GM23248 (cell line): ENCODE data around the gene AJAP1. TPM values are rescaled to one million over a fixed set of nuclear protein-coding genes. Genes with fewer than 3 reads are reported as not detected.

Experiments used
- DNase-seq: peaks from one replicate; pipeline ENCODE4 v3.0.0-alpha.2; 2015
- H2AFZ ChIP-seq: fragments of 200-600 bp; sonication (generic); 2 replicates; pipeline ENCODE4 v1.6.1; 2016; ENCODE audit warnings: antibody characterized with exemption
- H3F3A ChIP-seq: fragments of 200-600 bp; sonication (generic); 2 replicates; pipeline ENCODE4 v1.6.1; 2016; ENCODE audit warnings: mild to moderate bottlenecking, antibody characterized with exemption, mixed run types; ENCODE audit not compliant: insufficient read depth
- H3K27ac ChIP-seq: fragments of 200-600 bp; sonication (generic); 2 replicates; pipeline ENCODE4 v1.5.1; 2016; ENCODE audit warnings: mild to moderate bottlenecking
- H3K27me3 ChIP-seq: fragments of 200-600 bp; sonication (generic); replicated peaks from 2 replicates; pipeline ENCODE4 v1.6.1; 2016; ENCODE audit warnings: mild to moderate bottlenecking; ENCODE audit not compliant: insufficient read depth
- H3K36me3 ChIP-seq: fragments of 200-600 bp; sonication (generic); 2 replicates; pipeline ENCODE4 v1.6.1; 2016; ENCODE audit warnings: low read depth, mild to moderate bottlenecking
- H3K4me1 ChIP-seq: fragments of 200-600 bp; sonication (generic); 2 replicates; pipeline ENCODE4 v1.6.1; 2016; ENCODE audit warnings: mild to moderate bottlenecking; ENCODE audit not compliant: insufficient read depth
- H3K4me2 ChIP-seq: fragments of 200-600 bp; sonication (generic); one replicate; pipeline ENCODE4 v1.6.1; 2016; ENCODE audit warnings: mild to moderate bottlenecking; ENCODE audit not compliant: unreplicated experiment
- H3K4me3 ChIP-seq: fragments of 200-600 bp; sonication (generic); 2 replicates; pipeline ENCODE4 v1.5.1; 2016; ENCODE audit warnings: mild to moderate bottlenecking
- H3K79me2 ChIP-seq: fragments of 200-600 bp; sonication (generic); 2 replicates; pipeline ENCODE4 v1.6.1; 2016; ENCODE audit warnings: mild to moderate bottlenecking; ENCODE audit not compliant: insufficient read depth
- H3K9ac ChIP-seq: fragments of 200-600 bp; sonication (generic); 2 replicates; pipeline ENCODE4 v1.6.1; 2016; ENCODE audit warnings: mild to moderate bottlenecking
- H3K9me2 ChIP-seq: fragments of 200-600 bp; sonication (generic); 2 replicates; pipeline ENCODE4 v1.6.1; 2016; ENCODE audit warnings: mixed run types, mild to moderate bottlenecking, moderate library complexity; ENCODE audit not compliant: insufficient read depth
- H3K9me3 ChIP-seq: fragments of 200-600 bp; sonication (generic); one replicate; pipeline ENCODE4 v1.6.1; 2017; ENCODE audit warnings: low read depth
- H4K20me1 ChIP-seq: fragments of 200-600 bp; sonication (generic); 2 replicates; pipeline ENCODE4 v1.6.0; 2016; ENCODE audit not compliant: insufficient read depth
- EZH2 ChIP-seq: fragments of 200-600 bp; sonication (generic); IDR thresholded peaks from 2 replicates; pipeline ENCODE4 v1.6.1; 2018; ENCODE audit warnings: antibody characterized with exemption, mild to moderate bottlenecking; ENCODE audit not compliant: insufficient read depth, poor library complexity, severe bottlenecking
- EZH2phosphoT487 ChIP-seq: fragments of 200-600 bp; sonication (generic); IDR thresholded peaks from 2 replicates; pipeline ENCODE4 v1.6.1; 2018; ENCODE audit warnings: antibody characterized with exemption, moderate library complexity, mild to moderate bottlenecking, low read depth; ENCODE audit not compliant: insufficient read depth
- WGBS, 2 experiments: methylation state at CpG; one replicate each; pipeline ENCODE4 v1.1.6; 2015 to 2017; ENCODE audit warnings: low lambda C conversion rate in 2 of 2, low coverage in 1 of 2; ENCODE audit errors: missing lambda C conversion rate in 2 of 2; 5-methylcytosine and 5-hydroxymethylcytosine counted together
- in situ Hi-C: fragments of 300-500 bp; cut with MboI; formaldehyde crosslinking; loops from 2 replicates; pipeline ENCODE4 v1.15.0; 2020
- polyA plus RNA-seq: library from polyadenylated mRNA; unstranded; fragments of >200 nt; fragmentation: Nextera tagmentation; extraction: Ambion mirVana; gene quantifications from 2 replicates; pipeline ENCODE4 v1.2.1, GENCODE V29; 2016
- total RNA-seq: library from RNA; depleted of rRNA; stranded (reverse); fragments of >200 nt; shearing (Covaris generic); gene quantifications from 2 replicates; pipeline ENCODE4 v1.2.3, GENCODE V29; 2014

Gene AJAP1
- total and polyA plus RNA-seq, 2 experiments from 2014 or later = 0.03 to 0.86 TPM

DNA sequence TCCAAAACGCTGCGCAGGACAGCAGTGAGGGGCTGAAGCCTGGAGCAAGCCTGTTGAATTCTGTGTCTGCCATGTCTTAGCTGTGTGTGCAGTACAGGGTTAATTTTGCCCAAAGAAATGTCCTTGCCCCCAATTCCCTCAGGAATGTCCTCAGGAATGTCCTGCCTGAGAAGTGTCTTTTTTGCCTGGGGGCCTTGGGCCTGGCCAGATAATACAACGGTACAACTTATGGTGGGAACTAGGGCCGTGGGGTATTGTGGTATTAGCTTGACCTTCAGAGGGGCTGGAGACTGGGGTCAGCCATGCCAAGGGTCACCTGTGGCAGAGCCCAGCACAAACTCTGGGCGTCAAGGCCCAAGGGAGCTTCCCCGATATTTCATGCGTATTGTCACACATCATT lies 107.7 kb downstream of the AJAP1 start:
- H3F3A ChIP-seq = no peaks in the 10 kb centered on the region
- DNase-seq = no peak

DNA sequence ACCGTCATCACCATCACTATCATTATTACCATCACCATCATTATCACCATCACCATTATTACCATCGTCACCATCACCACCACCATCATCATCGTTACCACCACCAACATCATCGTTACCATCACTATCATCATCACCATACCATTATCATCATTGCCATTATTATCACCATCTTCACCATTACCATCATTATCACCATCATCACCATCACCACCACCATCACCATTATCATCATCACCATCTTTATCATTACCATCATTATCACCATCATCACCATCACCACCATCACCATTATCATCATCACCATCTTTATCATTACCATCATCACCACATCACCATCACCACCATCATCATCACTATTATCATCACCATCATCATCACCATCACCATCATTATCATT lies 112.9 kb downstream of the AJAP1 start:
- no peak overlapping the region for H3K4me2 ChIP-seq
- TF ChIP-seq EZH2 (no peak), EZH2phosphoT487 (no peak)
- no peak overlapping the region for H3K4me3 ChIP-seq
- H3K9ac ChIP-seq = no peak overlapping the region
- in situ Hi-C loops = no loop called here
- no peaks in the 10 kb centered on the region for H3K4me1 ChIP-seq
- no peak overlapping the region for H2AFZ ChIP-seq
- 36 to 61% methylated on average over 4 of the region's 4 CpGs for WGBS, 2 experiments
- no peak overlapping the region for H3K27ac ChIP-seq
- no peaks in the 10 kb centered on the region for H3K27me3 ChIP-seq
- no peaks in the 10 kb centered on the region for H3K9me2 ChIP-seq
- no peak for DNase-seq
- H3F3A ChIP-seq = no peaks in the 10 kb centered on the region
- H3K36me3 ChIP-seq = no peaks in the 10 kb centered on the region
- H3K79me2 ChIP-seq = no peaks in the 10 kb centered on the region
- H4K20me1 ChIP-seq = no peaks in the 10 kb centered on the region
- no peaks in the 10 kb centered on the region for H3K9me3 ChIP-seq

More for the DNA sequence above, 107.7 kb downstream of the AJAP1 start:
- Histone ChIP-seq H4K20me1 (no peaks in the 10 kb centered on the region), H3K4me3 (no peak overlapping the region), H3K79me2 (no peaks in the 10 kb centered on the region), H3K27ac (no peak overlapping the region), H3K36me3 (no peaks in the 10 kb centered on the region), H3K9me3 (no peaks in the 10 kb centered on the region), H3K4me2 (no peak overlapping the region), H3K9ac (no peak overlapping the region), H3K4me1 (no peaks in the 10 kb centered on the region), H3K9me2 (no peaks in the 10 kb centered on the region), H3K27me3 (no peaks in the 10 kb centered on the region), H2AFZ (no peak overlapping the region)
- 43 to 52% methylated on average over 7 of the region's 7 CpGs for WGBS, 2 experiments
- in situ Hi-C loops = no loop called here
- TF ChIP-seq EZH2 (no peak), EZH2phosphoT487 (no peak)

DNA sequence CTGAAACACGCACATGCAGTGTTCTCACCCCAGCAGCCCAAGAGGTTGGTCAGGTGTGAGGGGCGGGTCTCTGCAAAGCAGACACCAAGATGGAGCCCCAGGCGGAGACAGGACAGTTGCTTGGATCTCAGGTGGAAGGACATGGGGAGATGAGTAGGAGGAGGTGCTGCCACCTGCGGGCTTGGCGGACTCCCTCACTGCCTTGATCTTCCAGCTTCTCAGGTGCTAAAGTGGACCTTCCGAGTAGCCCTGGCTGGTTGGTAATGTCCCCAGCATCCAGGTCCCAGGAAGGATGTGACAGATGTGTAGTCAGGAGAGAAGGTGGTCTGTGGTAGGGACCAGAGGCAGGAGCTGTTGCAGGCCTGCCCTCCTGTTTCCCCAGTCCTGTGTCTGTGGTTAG lies 114.1 kb downstream of the AJAP1 start:
- H3K9me2 ChIP-seq = no peaks in the 10 kb centered on the region
- H3K4me1 ChIP-seq = no peaks in the 10 kb centered on the region
- H2AFZ ChIP-seq = no peak overlapping the region
- H3K27ac ChIP-seq = no peak overlapping the region
- in situ Hi-C loops = no loop called here
- H3K27me3 ChIP-seq = no peaks in the 10 kb centered on the region
- no peaks in the 10 kb centered on the region for H3K79me2 ChIP-seq
- 41 to 46% methylated on average over 6 of the region's 6 CpGs for WGBS, 2 experiments
- no peak overlapping the region for H3K4me2 ChIP-seq
- no peaks in the 10 kb centered on the region for H4K20me1 ChIP-seq
- no peaks in the 10 kb centered on the region for H3F3A ChIP-seq
- no peak for DNase-seq
- no peak overlapping the region for H3K4me3 ChIP-seq
- no peak for TF ChIP-seq EZH2phosphoT487
- no peak for TF ChIP-seq EZH2
- no peaks in the 10 kb centered on the region for H3K9me3 ChIP-seq
- no peak overlapping the region for H3K9ac ChIP-seq
- no peaks in the 10 kb centered on the region for H3K36me3 ChIP-seq

DNA sequence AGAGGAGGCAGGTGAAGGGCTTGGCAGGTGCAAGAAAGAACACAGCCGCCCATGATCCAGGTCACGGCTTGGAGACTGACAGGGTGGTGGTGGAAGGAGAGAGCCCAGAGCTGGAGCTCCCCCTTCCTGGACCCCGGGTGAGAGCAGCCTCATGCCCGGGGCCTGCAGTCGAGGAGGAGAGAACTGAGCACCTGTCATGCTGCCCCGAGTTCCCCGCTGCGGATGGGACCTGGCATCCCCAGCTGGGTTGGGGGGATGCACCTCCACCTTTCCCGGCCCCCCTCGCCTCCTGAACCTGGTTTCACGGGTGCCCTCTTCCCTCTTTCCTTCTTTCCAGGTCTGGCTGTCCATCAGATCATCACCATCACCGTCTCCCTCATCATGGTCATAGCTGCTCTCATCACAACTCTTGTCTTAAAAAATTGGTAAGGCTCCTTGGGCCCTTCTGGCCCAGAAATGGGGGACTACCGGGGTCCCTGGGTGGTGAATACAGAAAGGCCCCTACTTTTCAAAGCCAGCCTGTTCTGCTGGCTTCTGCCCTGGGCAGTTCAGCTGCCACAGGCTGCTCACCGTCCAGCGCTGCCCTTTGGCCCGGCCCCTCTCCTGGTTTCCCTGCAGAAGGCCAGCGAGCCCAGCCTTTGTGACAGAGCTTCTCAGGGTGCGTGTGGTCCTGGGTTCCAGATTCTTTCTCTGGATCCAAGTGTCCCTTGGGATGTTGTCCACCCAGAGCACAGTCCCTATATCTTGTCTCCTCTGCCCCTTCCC lies 115.3 kb downstream of the AJAP1 start:
- H3K4me1 ChIP-seq = no peaks in the 10 kb centered on the region
- H4K20me1 ChIP-seq = no peaks in the 10 kb centered on the region
- H3K4me2 ChIP-seq = no peak overlapping the region
- no peaks in the 10 kb centered on the region for H3F3A ChIP-seq
- H3K9me3 ChIP-seq = no peaks in the 10 kb centered on the region
- TF ChIP-seq EZH2phosphoT487 (no peak), EZH2 (no peak)
- 33 to 37% methylated on average over 17 to 18 of the region's 18 CpGs for WGBS, 2 experiments
- H2AFZ ChIP-seq = no peak overlapping the region
- H3K27me3 ChIP-seq = no peaks in the 10 kb centered on the region
- H3K9me2 ChIP-seq = no peaks in the 10 kb centered on the region
- DNase-seq = no peak
- no peak overlapping the region for H3K4me3 ChIP-seq
- no peak overlapping the region for H3K9ac ChIP-seq
- in situ Hi-C loops = no loop called here
- no peaks in the 10 kb centered on the region for H3K36me3 ChIP-seq
- no peaks in the 10 kb centered on the region for H3K79me2 ChIP-seq
- H3K27ac ChIP-seq = no peak overlapping the region
